ENCODE results near the gene ZNF410. TPM values are rescaled to one million over a fixed set of nuclear protein-coding genes. Genes with fewer than 3 reads are reported as not detected.

Gene ZNF410
- total RNA-seq, 3 donors from 2014 or later: 38.3 to 47.2 (median 45.1) TPM

DNA sequence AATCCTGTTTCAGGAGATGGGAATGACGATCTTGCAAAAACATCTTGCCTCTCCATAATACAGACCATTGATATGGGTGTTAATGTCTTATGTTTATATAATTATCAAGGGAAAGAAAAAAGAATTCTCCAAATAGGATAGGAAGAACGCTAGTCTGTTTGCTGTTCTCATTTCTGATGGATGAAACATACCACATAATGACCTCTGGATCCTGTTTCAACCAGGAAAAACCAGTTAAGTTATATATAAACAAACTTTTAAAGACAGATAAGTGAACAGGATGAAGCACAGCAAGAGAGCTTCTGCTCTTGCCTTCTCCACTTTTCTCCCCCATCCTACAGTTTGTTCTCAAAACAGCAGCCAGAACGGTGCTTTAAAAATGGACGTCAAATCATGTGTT, 91.2 kb downstream of the ZNF410 start:
- no peak for TF ChIP-seq CTCF (IDR thresholded peaks at IDR 0.05)

More for the DNA sequence above, 91.2 kb downstream of the ZNF410 start:
- ATAC-seq: peak; percentile 65
- no peak for DNase-seq
- Histone ChIP-seq H3K4me1 (ENCODE audit: low read depth) (no peaks in the 10 kb centered on the region), H3K9me3 (no peaks in the 10 kb centered on the region), H3K36me3 (ENCODE audit: low read depth) (peaks cover 16% of the 10 kb centered on the region), H3K4me3 (no peak overlapping the region)
- intact Hi-C loops (cut with DNase I, micrococcal nuclease): no loop called here

Other genes with a start within 250 kb of the ZNF410 start
- 10 to 100 TPM in 1 of 3 donors, 1 to 10 TPM in 2; 7.0 to 18.9 (median 7.6) TPM for gene DNAL1, start 241.9 kb upstream of the ZNF410 start, total RNA-seq
- gene PNMA1, start 172.5 kb upstream of the ZNF410 start, total RNA-seq: 10 to 100 TPM; 11.7 to 70.7 (median 15.5) TPM
- gene PTGR2, start 35.0 kb upstream of the ZNF410 start, total RNA-seq: 10 to 100 TPM; 11.4 to 23.2 (median 17.2) TPM
- gene FAM161B, start 63.2 kb downstream of the ZNF410 start, total RNA-seq: 1 to 10 TPM; 4.0 to 6.8 (median 6.2) TPM
- gene COQ6, start 63.4 kb downstream of the ZNF410 start, total RNA-seq: 10 to 100 TPM; 18.9 to 20.6 (median 20.5) TPM
- gene ENTPD5, start 132.4 kb downstream of the ZNF410 start, total RNA-seq: 100 to 1,000 TPM in 2 of 3 donors, 10 to 100 TPM in 1; 79.9 to 296 (median 153) TPM
- 1 to 10 TPM; 3.9 to 6.8 (median 4.1) TPM for gene BBOF1, start 132.5 kb downstream of the ZNF410 start, total RNA-seq
- 10 to 100 TPM; 26.7 to 42.1 (median 32.6) TPM for gene ALDH6A1, start 197.6 kb downstream of the ZNF410 start, total RNA-seq
- 1 to 10 TPM; 4.1 to 9.0 (median 7.4) TPM for gene LIN52, start 198.1 kb downstream of the ZNF410 start, total RNA-seq

All from mucosa of descending colon (tissue), 3 donors.